Stimulated activated CD4-positive, alpha-beta T cell treated with anti-CD3 and anti-CD28 coated beads, Interleukin-1b, Interleukin-23, amount 100 ng/mL, for 24 hours (primary cell): ENCODE results near the gene GSE1.

Source experiments
- DNase-seq, 4 experiments: peaks; one replicate each; pipeline ENCODE4 v3.0.0-alpha.2; 2020; ENCODE audit warnings: low read depth in 4 of 4, low spot score in 1 of 4

The GSE1 gene

GRCh38 chr16:85605051-85605911, 7.8 kb upstream of the GSE1 start:
- no peak for DNase-seq

DNA sequence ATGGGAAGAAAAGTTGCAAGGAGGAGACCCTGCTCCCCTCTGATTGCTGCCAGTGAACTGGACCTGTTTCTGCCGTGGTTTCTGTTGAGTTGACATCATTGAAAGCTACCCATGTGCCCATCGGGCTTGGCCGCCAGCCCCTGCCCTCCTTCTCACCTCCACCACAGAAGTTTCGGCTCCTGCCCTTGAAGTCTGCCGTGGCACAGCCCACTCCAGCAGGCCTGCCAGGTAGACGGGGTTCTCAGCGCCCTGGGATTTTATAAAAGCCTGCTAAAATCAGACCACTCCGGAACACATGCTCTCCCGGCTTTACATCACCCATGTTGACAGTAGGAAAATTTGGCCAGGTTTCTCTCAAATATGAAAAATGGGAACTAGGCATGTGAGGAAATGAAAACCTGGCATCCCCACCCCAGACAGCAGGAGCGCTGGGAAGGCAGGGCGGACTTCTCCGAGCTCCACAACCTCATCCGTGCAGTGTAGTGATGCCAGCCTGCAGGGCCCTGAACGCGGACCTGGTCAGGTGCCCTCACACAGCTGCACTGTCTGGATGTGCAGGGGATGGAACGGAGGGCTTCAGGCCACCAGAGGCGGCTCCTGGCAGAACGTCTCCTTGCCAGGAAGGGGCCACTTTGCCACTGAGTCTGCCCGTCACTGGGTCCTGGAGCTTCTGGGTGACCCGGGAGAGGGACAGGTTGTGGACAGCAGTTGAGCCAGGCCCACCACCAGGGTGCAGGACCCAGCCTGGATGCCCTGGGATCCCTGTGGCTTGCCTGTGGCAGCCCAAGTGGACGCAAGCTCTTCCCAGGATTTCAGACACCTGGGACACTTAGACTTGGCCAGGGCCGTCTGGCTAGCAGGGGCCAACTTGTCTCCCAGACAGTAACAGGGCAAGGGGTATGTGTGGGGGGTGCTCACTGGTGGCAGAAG, 6.9 kb upstream of the GSE1 start:
- no peak for DNase-seq

GRCh38 chr16:85606904-85607303, 6.2 kb upstream of the GSE1 start:
- DNase-seq, result no peak

DNA sequence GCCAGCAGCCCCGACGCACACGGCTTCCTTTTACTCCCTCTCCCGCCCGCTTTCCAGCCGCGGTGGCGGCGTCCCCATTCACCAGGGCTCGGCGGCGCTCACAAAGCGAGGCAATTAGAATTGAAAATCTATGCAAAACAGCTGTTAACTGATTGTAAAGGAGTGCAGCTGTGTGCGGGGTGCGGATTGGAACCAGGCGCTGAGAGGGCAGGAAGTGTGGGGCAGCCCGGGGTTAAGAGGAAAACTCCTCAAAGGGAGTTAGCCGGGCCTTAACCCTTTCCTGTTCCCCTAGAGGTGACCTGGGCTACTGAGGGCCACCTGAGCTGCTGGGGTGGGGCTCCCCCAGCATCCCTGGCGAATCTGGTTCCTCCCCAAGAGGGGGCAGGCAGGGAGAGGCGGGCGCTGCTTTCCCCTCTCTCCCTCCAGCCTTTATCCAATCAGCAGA, 5.8 kb upstream of the GSE1 start:
- no peak for DNase-seq

DNA sequence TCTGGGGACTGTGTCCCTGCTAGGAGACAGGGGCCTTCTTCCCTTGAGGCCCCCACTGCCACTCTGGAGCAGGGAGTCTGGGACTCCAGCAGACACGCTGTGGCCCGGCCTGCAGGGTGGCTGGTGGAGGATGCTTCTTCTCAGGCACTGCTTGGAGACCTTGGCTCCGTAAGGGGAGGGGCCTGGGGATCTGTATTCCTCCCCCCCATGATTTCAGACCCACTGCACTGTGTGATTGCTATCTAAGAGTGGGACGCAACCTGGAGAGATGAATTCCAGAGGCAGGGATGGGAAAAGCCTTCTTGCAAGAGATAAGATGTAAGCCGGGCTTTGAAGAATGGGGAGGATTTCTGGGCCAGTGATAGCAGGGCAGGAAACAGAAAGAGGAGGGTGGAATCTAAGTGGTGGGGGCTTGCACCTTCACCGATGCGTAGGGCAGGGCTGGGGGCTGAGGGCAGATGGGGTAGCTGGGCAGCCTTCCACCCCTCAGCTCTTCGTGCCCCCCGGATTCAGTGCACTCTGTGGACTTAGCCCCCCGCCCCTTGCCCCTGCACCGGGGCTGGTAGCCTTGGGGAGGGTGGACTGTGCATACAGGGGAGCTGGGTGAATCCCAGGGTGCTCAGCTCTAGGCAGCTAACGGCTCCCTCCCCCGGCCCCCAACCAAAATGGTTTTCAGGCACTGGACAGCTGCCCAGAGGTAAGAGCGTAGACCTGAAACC, 5.2 kb upstream of the GSE1 start:
- DNase-seq, result no peak

DNA sequence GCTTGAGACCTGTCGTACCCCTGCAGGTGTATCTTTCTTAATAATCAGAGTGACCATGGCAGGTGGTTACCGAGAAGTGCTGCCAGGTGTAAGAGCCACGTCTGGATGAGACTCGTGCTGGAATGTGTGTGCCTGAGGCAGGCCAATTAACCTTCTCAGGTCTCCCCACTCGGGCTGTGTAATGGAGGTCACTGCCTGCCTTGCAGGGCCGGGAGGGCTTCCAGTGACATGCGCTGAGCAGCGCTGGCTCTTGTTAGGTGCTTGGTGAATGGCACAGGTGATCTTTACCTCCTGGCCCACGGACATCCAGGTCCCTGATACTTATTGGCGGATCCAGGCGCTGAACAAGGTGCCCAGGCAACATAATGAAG, 4.6 kb upstream of the GSE1 start:
- no peak for DNase-seq

DNA sequence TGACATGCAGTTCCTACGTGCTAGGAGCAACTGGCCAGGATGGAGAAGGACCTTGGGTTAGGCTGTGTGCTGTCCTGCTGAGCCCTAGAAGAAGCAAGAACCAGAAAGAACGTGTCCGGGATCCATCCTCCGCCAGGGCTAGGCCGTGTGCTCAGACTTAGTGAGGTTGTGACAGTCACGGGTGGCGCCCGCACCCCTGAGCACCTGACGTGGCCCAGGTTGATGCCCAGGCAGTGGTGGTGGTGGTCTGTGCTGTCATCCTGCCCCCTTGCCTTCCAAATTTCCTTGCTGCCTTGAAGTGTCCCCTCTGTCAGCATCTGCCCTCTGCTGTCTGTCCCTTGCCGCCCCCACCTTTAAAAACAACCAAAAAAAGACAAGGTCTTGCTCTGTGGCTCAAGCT, 4.2 kb upstream of the GSE1 start:
- no peak for DNase-seq

DNA sequence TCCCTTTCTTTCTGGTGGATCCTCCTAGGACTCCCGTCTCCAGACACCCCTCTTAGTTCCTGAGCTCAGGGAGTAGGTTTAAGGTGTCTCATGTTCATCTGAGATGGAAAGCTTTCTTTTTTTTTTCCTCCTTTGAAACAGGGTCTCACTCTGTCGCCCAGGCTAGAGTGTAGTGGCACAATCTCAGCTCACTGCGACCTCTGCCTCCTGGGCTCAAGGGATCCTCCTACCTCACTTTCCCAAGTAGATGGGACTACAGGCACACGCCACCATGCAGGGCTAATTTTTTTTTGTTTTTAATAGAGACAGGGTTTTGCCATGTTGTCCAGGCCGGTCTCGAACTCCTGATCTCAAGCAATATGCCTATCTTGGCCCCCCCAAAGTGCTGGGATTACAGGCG, 3.6 kb upstream of the GSE1 start:
- DNase-seq, result no peak

- DNase-seq, result no peak
Observed at GRCh38 chr16:85610059-85610445, 3.1 kb upstream of the GSE1 start.

DNA sequence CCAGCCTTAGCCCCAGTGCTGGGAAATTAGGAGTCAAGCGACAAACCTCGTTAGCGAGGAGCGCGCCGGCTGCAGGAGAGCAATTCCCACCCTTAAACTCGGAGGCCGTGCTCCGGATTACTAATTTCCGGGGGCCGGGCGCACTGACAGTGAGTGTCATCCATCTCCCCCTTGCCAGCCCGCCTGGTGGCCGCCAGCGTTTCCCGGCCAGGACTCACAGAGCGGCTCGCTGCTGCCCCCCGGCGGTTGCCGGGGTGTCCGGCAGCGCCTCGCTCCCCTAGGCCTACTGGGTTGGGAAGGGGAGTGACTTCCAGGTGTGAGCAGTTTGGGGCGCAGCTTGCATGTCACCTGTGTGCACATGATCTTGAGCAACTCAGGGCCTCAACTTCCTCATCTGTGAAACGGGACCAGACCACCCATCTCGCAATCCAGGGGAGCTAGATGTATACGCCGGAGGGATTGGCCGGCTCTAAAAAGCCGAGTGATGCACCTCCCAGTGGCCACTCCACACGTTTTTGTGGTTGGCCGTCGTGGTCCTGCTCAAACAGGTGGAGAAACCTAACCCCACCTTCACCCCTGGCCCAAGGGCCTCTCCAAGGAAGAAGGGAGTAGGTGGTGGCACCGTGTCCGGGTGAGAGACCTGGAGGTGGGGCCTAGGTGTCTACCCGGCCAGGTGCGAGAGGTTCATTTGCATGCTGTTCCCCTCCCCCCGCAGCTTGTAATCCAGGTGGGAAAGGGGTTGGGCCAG, 2.5 kb upstream of the GSE1 start:
- DNase-seq, result peak; percentile 75 to 83 (median 82)

DNA sequence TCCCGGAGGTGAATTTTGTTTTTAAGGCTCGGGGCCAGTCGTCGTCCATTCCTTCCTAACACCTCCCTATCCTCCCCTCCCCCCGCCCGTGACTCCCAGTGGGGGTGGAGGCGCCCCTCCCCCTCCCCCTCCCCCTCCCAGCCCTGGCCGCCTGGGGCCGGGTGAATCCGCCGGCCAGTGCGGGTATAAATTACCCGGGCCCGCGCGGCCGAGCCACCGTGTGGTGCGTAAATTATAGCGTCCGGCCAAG, 2.0 kb upstream of the GSE1 start:
- no peak for DNase-seq

- DNase-seq, result peak in 1 of 4 experiments; percentile 42
Observed at GRCh38 chr16:85611444-85612190, 1.5 kb upstream of the GSE1 start.

DNA sequence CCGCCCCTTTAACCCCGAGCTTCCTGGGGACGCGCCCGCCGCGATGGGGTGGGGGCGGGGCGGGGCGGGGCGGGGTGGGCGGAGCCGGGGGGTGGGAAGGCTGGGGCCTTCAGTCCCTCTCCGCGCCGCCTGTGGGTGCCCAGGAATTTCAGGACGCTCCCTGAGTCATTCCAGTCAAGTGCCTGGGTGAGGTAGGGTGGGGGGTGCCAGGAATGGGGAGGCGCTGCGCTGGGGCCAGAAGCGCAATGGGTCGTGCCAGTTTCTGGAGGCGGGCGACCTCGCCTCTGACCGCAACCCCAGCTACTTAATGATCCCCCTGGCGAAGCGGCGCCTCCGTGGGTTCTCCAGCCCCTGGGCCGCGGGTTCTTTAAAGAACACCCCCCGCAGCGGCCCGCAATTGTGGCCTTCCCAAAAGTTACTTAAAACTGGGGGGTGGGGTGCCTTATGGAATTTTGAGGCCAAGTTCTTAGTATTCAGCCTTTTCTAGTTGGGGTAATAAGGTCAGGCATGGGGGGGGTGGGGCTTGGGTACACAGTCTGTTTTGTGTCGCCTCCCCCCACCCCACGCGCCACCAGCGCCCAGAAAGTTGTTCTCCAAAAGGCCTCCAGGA, 826 bp upstream of the GSE1 start:
- DNase-seq, result no peak

GRCh38 chr16:85613604-85614337, 649 bp downstream of the GSE1 start:
- no peak for DNase-seq

DNA sequence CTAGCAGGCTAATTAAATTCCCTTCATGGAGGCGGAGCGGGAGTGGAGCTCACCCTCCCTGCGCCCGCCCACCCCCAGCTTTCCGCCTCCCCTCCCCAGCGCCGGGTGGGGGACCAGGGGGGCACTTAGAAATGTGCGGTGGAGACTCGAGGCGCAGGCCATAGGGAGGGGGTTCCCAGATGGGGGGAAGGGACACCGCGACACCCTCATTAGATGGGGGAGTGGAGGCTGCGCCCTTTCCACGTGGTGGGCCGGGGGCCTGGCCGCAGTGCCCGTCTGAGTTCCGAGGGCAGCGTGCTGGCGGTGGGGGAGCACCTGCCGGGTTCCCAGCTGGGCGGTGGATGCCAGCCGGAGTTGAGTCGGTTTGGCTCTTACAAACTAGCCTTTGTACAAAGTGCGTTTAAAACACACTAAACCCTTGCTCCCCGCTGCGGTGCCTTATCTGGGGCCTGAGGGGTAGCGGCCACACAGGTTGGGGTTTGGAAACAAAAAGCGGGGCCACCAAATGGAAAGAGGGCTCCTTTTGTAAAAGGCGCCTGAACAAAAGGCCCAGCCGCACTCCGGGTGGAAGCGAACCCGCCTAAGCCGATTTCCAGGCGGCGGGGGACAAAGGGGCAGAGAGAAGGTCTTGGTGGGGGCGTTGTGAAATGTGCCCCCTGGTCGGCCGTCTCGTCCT, 1.4 kb downstream of the GSE1 start:
- DNase-seq, result no peak

DNA sequence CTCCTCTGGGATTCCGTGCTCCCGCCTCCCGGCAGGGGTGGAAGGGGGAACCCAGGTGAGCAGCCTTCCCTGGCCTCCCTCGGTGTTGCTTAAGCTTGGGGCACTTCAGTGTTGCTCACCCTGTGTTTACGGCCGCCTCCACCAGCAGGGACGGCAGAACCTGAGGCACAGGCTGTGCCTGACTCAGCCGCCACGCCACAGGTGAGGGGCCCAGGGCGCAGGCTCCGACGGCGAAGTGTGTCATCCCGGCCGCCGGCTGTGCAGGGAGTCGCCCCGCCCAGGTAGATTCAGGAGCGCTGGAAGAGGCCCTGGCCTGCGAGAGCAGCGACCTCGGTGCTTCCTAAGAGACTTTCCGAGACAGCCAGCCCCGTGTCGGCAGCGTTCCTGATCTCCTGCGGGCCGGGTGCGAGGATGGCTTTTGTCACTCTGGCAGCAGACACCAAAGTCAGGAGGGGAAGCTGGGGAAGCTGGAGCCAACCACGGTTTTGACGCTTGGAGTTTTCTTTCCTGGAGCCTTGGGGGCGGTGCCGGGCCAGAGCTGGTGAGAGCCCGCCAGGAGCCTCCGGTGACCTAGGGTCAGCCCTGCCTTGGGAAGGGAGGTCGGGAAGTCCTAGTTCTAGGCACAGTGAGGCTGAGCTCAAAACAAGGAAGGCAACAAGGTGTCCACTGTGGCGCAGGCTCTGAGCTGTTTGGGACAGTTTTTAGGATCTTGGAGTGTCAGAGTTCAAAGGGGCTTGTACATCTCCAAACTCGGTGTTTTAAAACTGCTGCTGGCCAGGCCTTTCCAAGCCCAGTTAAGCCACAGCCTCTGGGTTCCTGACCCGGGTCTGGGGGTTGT, 2.1 kb downstream of the GSE1 start:
- DNase-seq, result peak in 2 of 4 experiments; percentile 42 to 55

DNA sequence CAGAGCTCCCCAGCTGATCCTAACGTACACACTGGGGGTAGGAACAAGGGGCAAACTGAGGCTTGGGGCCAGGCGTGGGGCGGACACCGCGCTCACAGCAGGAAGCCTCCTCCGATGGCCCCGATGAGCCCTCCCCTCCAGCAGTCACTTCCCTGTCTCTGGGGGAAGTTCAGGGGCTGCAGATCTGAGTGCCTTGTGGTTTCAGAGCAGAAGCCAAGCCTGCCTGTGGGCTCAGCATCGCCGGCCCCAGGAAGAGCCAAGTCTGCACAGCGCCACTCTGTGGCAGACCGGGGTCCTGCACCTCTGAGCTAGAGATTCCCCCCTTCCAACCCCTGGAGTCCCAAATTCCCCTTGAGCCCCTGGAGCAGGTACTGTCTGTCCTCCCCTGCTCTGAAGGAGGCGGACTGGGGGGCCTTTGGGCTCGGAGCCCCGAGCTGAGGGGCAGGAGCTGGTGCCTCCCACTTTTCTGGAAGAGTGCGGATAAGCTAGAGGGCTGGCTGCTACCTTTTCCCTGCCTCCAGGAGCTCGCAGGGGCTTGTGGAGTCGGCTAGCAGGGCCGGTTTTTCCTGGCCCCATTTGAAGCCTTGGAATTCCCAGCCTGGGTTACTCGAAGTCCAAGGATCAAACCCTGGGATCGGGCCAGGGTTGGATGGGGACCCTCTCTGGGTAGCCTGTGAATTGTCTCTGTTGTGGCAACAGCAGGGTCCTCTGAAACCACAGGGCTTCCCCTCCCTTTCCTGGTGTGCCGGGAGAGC, 2.9 kb downstream of the GSE1 start:
- peak; percentile 54 to 59 (median 56) for DNase-seq
